ENCODE results near the gene CLCN3. TPM values are rescaled to one million over a fixed set of nuclear protein-coding genes. Genes with fewer than 3 reads are reported as not detected.
"Not testable (repeated sequence)": the region's sequence is repeated elsewhere in the genome, so short reads cannot be mapped to it uniquely, and the experiment has no call there.

The CLCN3 gene
- total RNA-seq, 3 donors from 2014 or later (not counting 1 experiment from before 2014, with no cell fraction given) = 20.7 to 26.0 (median 21.0) TPM

- 100% methylated on average over 5 of the region's 5 CpGs for WGBS (ENCODE audit: insufficient coverage)
- H3K27me3 Mint-ChIP-seq (ENCODE audit: low read depth in 2 of 2) = no peaks in the 10 kb centered on the region
- Histone ChIP-seq H3K27ac (ENCODE audit: low read length) (no peak overlapping the region), H3K27me3 (ENCODE audit: control insufficient read depth, insufficient read depth, low read length) (no peaks in the 10 kb centered on the region), H3K4me3 (ENCODE audit: low read length) (no peak overlapping the region), H3K4me1 (ENCODE audit: control insufficient read depth, insufficient read depth, low read length) (no peaks in the 10 kb centered on the region), H3K9me3 (ENCODE audit: control insufficient read depth, insufficient read depth, low read length) (no peaks in the 10 kb centered on the region), H3K36me3 (ENCODE audit: control insufficient read depth, insufficient read depth, low read length) (peaks cover 21% of the 10 kb centered on the region)
- intact Hi-C loops (cut with micrococcal nuclease) = no loop called here
- H3K4me1 Mint-ChIP-seq = no peaks in the 10 kb centered on the region
- no peaks in the 10 kb centered on the region for H3K9me3 Mint-ChIP-seq
- no peak overlapping the region for H3K4me3 Mint-ChIP-seq
- H3K27ac Mint-ChIP-seq = no peak overlapping the region
- DNase-seq = no peak
- TF ChIP-seq CTCF (IDR thresholded peaks at IDR 0.05) = no peak
- peaks cover 4% of the 10 kb centered on the region for H3K36me3 Mint-ChIP-seq
- ATAC-seq = no peak
Measured at GRCh38 chr4:169730564-169730963, 110.2 kb downstream of the CLCN3 start.

DNA sequence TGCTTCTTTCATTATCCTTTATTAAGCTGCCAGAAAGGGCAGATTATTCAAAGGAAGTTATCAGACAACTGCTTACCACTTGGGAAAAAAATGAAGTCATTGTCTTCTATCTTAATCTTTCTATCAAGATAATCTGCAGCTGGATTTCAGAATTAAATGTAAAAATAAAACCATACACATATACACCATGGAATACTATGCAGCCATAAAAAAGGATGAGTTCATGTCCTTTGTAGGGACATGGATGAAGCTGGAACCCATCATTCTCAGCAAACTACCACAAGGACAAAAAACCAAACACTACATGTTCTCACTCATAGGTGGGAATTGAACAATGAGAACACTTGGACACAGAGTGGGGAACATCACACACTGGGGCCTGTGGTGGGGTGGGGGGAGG, 118.2 kb downstream of the CLCN3 start:
- H3K27ac Mint-ChIP-seq; H3K4me1 ChIP-seq (ENCODE audit: control insufficient read depth, insufficient read depth, low read length); intact Hi-C loops (cut with micrococcal nuclease); DNase-seq; H3K9me3 Mint-ChIP-seq; H3K4me3 ChIP-seq (ENCODE audit: low read length); H3K9me3 ChIP-seq (ENCODE audit: control insufficient read depth, insufficient read depth, low read length); H3K4me3 Mint-ChIP-seq; H3K27ac ChIP-seq (ENCODE audit: low read length); H3K36me3 Mint-ChIP-seq; H3K27me3 ChIP-seq (ENCODE audit: control insufficient read depth, insufficient read depth, low read length); H3K27me3 Mint-ChIP-seq (ENCODE audit: low read depth in 2 of 2); ATAC-seq: not testable (repeated sequence)
- H3K36me3 ChIP-seq (ENCODE audit: control insufficient read depth, insufficient read depth, low read length) = peaks cover 14% of the 10 kb centered on the region
- peaks cover 6 to 10% of the 10 kb centered on the region in 2 donors for H3K4me1 Mint-ChIP-seq

- H3K36me3 Mint-ChIP-seq = no peaks in the 10 kb centered on the region
- DNase-seq (no peak), ATAC-seq (no peak)
- intact Hi-C loops (cut with micrococcal nuclease) = no loop called here
- no peaks in the 10 kb centered on the region for H3K4me1 ChIP-seq (ENCODE audit: control insufficient read depth, insufficient read depth, low read length)
- H3K27me3 Mint-ChIP-seq (ENCODE audit: low read depth in 2 of 2) = no peaks in the 10 kb centered on the region
- peak overlapping the region in 1 of 2 donors; percentile 35 for H3K27ac Mint-ChIP-seq
- H3K9me3 Mint-ChIP-seq = no peaks in the 10 kb centered on the region
- H3K27ac ChIP-seq (ENCODE audit: low read length) = no peak overlapping the region
- H3K4me3 ChIP-seq (ENCODE audit: low read length) = no peak overlapping the region
- H3K4me1 Mint-ChIP-seq = peaks cover 6 to 10% of the 10 kb centered on the region in 2 donors
- no peaks in the 10 kb centered on the region for H3K9me3 ChIP-seq (ENCODE audit: control insufficient read depth, insufficient read depth, low read length)
- TF ChIP-seq CTCF (IDR thresholded peaks at IDR 0.05) = no peak
- H3K36me3 ChIP-seq (ENCODE audit: control insufficient read depth, insufficient read depth, low read length) = peaks cover 13% of the 10 kb centered on the region
- no peaks in the 10 kb centered on the region for H3K27me3 ChIP-seq (ENCODE audit: control insufficient read depth, insufficient read depth, low read length)
- WGBS (ENCODE audit: insufficient coverage) = 100% methylated on average over 2 of the region's 2 CpGs
- H3K4me3 Mint-ChIP-seq = no peak overlapping the region
Measured at GRCh38 chr4:169741569-169741968, 121.2 kb downstream of the CLCN3 start.

- no peak for DNase-seq
- H3K4me1 ChIP-seq (ENCODE audit: control insufficient read depth, insufficient read depth, low read length) = no peaks in the 10 kb centered on the region
- no CpG with 5 or more reads among the region's 1 CpG for WGBS (ENCODE audit: insufficient coverage)
- peaks cover 20% of the 10 kb centered on the region for H3K36me3 ChIP-seq (ENCODE audit: control insufficient read depth, insufficient read depth, low read length)
- H3K27me3 Mint-ChIP-seq (ENCODE audit: low read depth in 2 of 2) = no peaks in the 10 kb centered on the region
- no peaks in the 10 kb centered on the region for H3K9me3 ChIP-seq (ENCODE audit: control insufficient read depth, insufficient read depth, low read length)
- H3K27ac ChIP-seq (ENCODE audit: low read length) = no peak overlapping the region
- H3K9me3 Mint-ChIP-seq = no peaks in the 10 kb centered on the region
- intact Hi-C loops (cut with micrococcal nuclease) = no loop called here
- no peak overlapping the region for H3K4me3 Mint-ChIP-seq
- H3K4me1 Mint-ChIP-seq = peaks cover 6 to 10% of the 10 kb centered on the region in 2 donors
- TF ChIP-seq CTCF (IDR thresholded peaks at IDR 0.05) = no peak
- ATAC-seq = no peak
- no peaks in the 10 kb centered on the region for H3K27me3 ChIP-seq (ENCODE audit: control insufficient read depth, insufficient read depth, low read length)
- H3K4me3 ChIP-seq (ENCODE audit: low read length) = no peak overlapping the region
- H3K27ac Mint-ChIP-seq = no peak overlapping the region
- peaks cover 2% of the 10 kb centered on the region for H3K36me3 Mint-ChIP-seq
Measured at GRCh38 chr4:169744601-169745000, 124.2 kb downstream of the CLCN3 start.
